Adrenal gland (tissue), 5 donors: ENCODE measurements around the gene TMEM117.

Experiments
- POLR2A ChIP-seq, 2 donors: fragments of 450-650 bp; IDR thresholded peaks; one replicate each; pipeline ENCODE4 v1.6.1; 2017; ENCODE audit warnings: antibody characterized with exemption in 2 of 2, mild to moderate bottlenecking in 2 of 2, moderate library complexity in 1 of 2
- TF ChIP-seq, protein P1 (sequence below), 6 experiments: fragments of 450-650 bp in 4 of 6; fragments of 200-600 bp in 2 of 6; sonication (generic) in 1 of 6; IDR thresholded peaks; 1 replicate in 5 of 6; 2 replicates in 1 of 6; pipeline versions ENCODE4 v1.5.1 to v1.8.0; 2016 to 2021; ENCODE audit warnings: antibody characterized with exemption in 6 of 6, mild to moderate bottlenecking in 2 of 6, moderate library complexity in 1 of 6
- donor health status: DM: no; HTN: no; CAD: no.

DNA sequence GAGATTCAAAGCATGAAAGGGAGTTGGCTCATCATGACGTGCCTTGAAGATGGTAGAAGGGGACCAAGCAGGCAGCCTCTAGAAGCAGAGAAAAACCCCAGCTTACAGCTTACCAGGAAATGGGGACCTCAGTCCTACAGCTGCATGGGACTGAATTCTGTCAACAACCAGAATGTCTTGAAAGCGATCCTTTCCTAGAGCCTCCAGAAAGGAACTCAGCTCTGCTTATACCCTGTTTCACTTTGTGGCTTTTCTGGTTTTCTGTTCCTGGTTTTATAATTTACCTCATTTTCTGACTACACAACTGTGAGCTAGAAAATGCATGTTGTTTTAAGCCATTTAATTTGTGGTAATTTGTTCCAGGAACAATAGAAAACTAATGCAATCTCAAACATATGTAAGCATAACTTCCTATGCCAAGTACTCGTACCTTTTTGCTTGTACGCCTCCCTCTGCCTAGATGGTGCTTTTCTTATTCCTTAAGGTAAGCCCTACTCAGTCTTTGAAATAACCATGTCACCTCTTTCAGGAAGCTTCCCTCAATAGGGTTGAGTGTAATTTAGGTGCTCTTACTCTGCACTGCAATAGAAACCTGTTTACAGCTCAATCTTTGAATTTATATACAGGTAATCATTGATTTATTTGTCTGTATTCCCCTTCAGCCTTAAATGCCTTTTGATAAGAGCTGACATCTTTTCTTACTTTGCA, 348.8 kb downstream of the TMEM117 start:
- TF ChIP-seq, protein P1, sequence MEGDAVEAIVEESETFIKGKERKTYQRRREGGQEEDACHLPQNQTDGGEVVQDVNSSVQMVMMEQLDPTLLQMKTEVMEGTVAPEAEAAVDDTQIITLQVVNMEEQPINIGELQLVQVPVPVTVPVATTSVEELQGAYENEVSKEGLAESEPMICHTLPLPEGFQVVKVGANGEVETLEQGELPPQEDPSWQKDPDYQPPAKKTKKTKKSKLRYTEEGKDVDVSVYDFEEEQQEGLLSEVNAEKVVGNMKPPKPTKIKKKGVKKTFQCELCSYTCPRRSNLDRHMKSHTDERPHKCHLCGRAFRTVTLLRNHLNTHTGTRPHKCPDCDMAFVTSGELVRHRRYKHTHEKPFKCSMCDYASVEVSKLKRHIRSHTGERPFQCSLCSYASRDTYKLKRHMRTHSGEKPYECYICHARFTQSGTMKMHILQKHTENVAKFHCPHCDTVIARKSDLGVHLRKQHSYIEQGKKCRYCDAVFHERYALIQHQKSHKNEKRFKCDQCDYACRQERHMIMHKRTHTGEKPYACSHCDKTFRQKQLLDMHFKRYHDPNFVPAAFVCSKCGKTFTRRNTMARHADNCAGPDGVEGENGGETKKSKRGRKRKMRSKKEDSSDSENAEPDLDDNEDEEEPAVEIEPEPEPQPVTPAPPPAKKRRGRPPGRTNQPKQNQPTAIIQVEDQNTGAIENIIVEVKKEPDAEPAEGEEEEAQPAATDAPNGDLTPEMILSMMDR (IDR thresholded peaks at IDR 0.05) = no peak
- no peak for TF ChIP-seq POLR2A (IDR thresholded peaks at IDR 0.05)
